Astrocyte of the cerebellum (primary cell): ENCODE measurements around the gene CLASP1.

Experiments
- DNase-seq: peaks from one replicate; pipeline ENCODE4 v3.0.0-alpha.2; 2011; ENCODE audit warnings: low read depth
- H3K4me3 ChIP-seq: 2 replicates; pipeline ENCODE4 v1.5.1; 2011; ENCODE audit warnings: mild to moderate bottlenecking, low read depth, low read length, moderate library complexity
- CTCF ChIP-seq: IDR thresholded peaks from 2 replicates; pipeline ENCODE4 v1.5.1; 2012; ENCODE audit warnings: low read length, low read depth, moderate library complexity, mild to moderate bottlenecking; ENCODE audit errors: missing control alignments
- in situ Hi-C: cut with HindIII; loops from 2 replicates; pipeline ENCODE4 v1.10.0; 2017; ENCODE audit warnings: low sequenced_read_pairs

The CLASP1 gene

GRCh38 chr2:121536347-121536746, 112.9 kb downstream of the CLASP1 start:
- in situ Hi-C loops = no loop called here
- no peak overlapping the region for H3K4me3 ChIP-seq
- TF ChIP-seq CTCF = no peak
- no peak for DNase-seq

- TF ChIP-seq CTCF = no peak
- H3K4me3 ChIP-seq = no peak overlapping the region
- in situ Hi-C loops = no loop called here
- DNase-seq = no peak
Measured at GRCh38 chr2:121534007-121534406, 115.3 kb downstream of the CLASP1 start.

GRCh38 chr2:121532894-121533293, 116.4 kb downstream of the CLASP1 start:
- H3K4me3 ChIP-seq = no peak overlapping the region
- no peak for DNase-seq
- in situ Hi-C loops = no loop called here
- TF ChIP-seq CTCF = no peak

- in situ Hi-C loops = no loop called here
- DNase-seq = no peak
- no peak overlapping the region for H3K4me3 ChIP-seq
- TF ChIP-seq CTCF = no peak
Measured at GRCh38 chr2:121532347-121532766, 116.9 kb downstream of the CLASP1 start.

GRCh38 chr2:121530212-121530705, 119.0 kb downstream of the CLASP1 start:
- no peak for TF ChIP-seq CTCF
- peak; percentile 53 for DNase-seq
- in situ Hi-C loops = no loop called here
- peak overlapping the region; percentile 81 for H3K4me3 ChIP-seq

GRCh38 chr2:121529439-121530211, 119.6 kb downstream of the CLASP1 start:
- peak; percentile 28 for DNase-seq
- H3K4me3 ChIP-seq = peak overlapping the region; percentile 81
- TF ChIP-seq CTCF = no peak
- in situ Hi-C loops = no loop called here
